Calu3 (cell line): ENCODE data around the gene SORCS1. TPM values are rescaled to one million over a fixed set of nuclear protein-coding genes. Genes with fewer than 3 reads are reported as not detected.
"Not testable (repeated sequence)": the region's sequence is repeated elsewhere in the genome, so short reads cannot be mapped to it uniquely, and the experiment has no call there.

Experiments used
- BruUV-seq: library from RNA; stranded (reverse); fragments of 400-500 nt; replicated peaks from 2 replicates; lab custom pipeline; 2021; lab: Mats Ljungman, UMichigan
- CTCF ChIA-PET: fragments of 300-600 bp; sonication (Branson Sonifier 250); formaldehyde crosslinking; loops from one replicate; lab custom pipeline; 2022; ENCODE audit warnings: antibody characterized with exemption; lab: Charles Lee
- DNase-seq: peaks from one replicate; pipeline ENCODE4 v3.0.0; 2022
- H3K27ac Mint-ChIP-seq: one replicate; pipeline ENCODE4 v1.8.0; 2022; ENCODE audit warnings: mixed read lengths; ENCODE audit not compliant: unreplicated experiment
- H3K27me3 Mint-ChIP-seq: one replicate; pipeline ENCODE4 v1.8.0; 2022; ENCODE audit warnings: mixed read lengths; ENCODE audit not compliant: unreplicated experiment
- H3K36me3 Mint-ChIP-seq: one replicate; pipeline ENCODE4 v1.8.0; 2022; ENCODE audit warnings: mild to moderate bottlenecking, moderate library complexity, mixed read lengths; ENCODE audit not compliant: insufficient read depth, unreplicated experiment
- H3K4me1 Mint-ChIP-seq: one replicate; pipeline ENCODE4 v1.8.0; 2022; ENCODE audit warnings: mild to moderate bottlenecking, low read depth, mixed read lengths; ENCODE audit not compliant: unreplicated experiment
- H3K4me3 Mint-ChIP-seq: one replicate; pipeline ENCODE4 v1.8.0; 2022; ENCODE audit warnings: mild to moderate bottlenecking, low read depth, moderate library complexity, mixed read lengths; ENCODE audit not compliant: unreplicated experiment
- H3K9me3 Mint-ChIP-seq: one replicate; pipeline ENCODE4 v1.8.0; 2022; ENCODE audit warnings: low read depth, mixed read lengths; ENCODE audit not compliant: unreplicated experiment
- intact Hi-C: fragments of 100-400 bp; cut with micrococcal nuclease; formaldehyde crosslinking; loops from one replicate; pipeline ENCODE4 v1.10.0; 2022; ENCODE audit not compliant: unreplicated experiment
- total RNA-seq: library from RNA; stranded (reverse); gene quantifications from 2 replicates; pipeline ENCODE4 v1.2.3, GENCODE V29; 2022
- TF ChIP-seq, protein P1 (sequence below): fragments of 200-600 bp; IDR thresholded peaks from one replicate; pipeline ENCODE4 v1.8.0; 2022; ENCODE audit warnings: antibody characterized with exemption; ENCODE audit not compliant: unreplicated experiment

SORCS1 gene
- total RNA-seq, 1 experiment from 2014 or later: not detected

DNA sequence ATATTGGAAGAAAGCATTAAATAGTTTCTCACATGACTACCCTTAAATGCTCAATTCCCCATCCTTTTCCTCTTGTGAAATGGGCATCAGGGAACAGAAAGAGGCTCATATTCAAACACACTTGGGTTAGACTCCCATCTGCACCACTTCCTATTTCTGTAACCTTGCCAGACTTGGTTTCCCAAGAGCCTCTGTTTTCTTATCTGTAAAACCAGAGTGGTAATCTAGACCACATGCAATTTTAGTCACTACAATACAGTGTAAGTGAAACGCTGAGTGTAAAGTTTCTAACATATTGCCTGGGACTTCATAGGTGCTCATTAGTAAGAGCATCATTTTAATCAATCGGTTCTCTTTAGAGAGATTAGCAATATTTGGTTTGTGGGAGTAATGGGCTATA lies 136.3 kb downstream of the SORCS1 start:
- CTCF ChIA-PET: no interaction called here
- Mint-ChIP-seq H3K27ac (no peak overlapping the region), H3K4me1 (no peaks in the 10 kb centered on the region), H3K4me3 (no peak overlapping the region), H3K27me3 (no peaks in the 10 kb centered on the region), H3K36me3 (no peaks in the 10 kb centered on the region), H3K9me3 (peaks cover 3% of the 10 kb centered on the region)
- no peak for DNase-seq
- BruUV-seq: no TSS peak
- intact Hi-C loops: no loop called here
- TF ChIP-seq, protein P1, sequence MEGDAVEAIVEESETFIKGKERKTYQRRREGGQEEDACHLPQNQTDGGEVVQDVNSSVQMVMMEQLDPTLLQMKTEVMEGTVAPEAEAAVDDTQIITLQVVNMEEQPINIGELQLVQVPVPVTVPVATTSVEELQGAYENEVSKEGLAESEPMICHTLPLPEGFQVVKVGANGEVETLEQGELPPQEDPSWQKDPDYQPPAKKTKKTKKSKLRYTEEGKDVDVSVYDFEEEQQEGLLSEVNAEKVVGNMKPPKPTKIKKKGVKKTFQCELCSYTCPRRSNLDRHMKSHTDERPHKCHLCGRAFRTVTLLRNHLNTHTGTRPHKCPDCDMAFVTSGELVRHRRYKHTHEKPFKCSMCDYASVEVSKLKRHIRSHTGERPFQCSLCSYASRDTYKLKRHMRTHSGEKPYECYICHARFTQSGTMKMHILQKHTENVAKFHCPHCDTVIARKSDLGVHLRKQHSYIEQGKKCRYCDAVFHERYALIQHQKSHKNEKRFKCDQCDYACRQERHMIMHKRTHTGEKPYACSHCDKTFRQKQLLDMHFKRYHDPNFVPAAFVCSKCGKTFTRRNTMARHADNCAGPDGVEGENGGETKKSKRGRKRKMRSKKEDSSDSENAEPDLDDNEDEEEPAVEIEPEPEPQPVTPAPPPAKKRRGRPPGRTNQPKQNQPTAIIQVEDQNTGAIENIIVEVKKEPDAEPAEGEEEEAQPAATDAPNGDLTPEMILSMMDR: no peak

DNA sequence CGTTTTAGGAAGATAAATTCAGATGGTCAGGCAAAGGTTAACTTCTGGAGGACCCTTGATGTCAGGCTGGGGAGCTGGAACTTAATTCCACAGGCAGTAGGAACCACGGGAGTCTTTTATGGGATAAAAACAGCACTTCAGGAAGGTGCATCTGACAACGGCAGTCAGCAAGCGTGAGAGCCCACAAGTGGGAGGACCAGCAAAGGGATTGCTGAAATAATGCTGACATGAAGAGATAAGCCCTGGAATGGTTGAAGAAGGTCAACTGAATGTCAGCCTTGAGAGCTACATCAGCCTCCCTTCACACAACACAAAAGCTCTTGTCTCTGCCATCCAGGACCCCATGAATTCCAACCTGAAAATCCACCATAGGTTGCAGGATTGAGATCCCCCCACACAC lies 138.8 kb downstream of the SORCS1 start:
- CTCF ChIA-PET: no interaction called here
- Mint-ChIP-seq H3K4me1 (no peaks in the 10 kb centered on the region), H3K27me3 (no peaks in the 10 kb centered on the region), H3K27ac (no peak overlapping the region), H3K36me3 (no peaks in the 10 kb centered on the region), H3K4me3 (no peak overlapping the region), H3K9me3 (no peaks in the 10 kb centered on the region)
- no peak for DNase-seq
- BruUV-seq: no TSS peak
- TF ChIP-seq, protein P1: no peak
- intact Hi-C loops: no loop called here

DNA sequence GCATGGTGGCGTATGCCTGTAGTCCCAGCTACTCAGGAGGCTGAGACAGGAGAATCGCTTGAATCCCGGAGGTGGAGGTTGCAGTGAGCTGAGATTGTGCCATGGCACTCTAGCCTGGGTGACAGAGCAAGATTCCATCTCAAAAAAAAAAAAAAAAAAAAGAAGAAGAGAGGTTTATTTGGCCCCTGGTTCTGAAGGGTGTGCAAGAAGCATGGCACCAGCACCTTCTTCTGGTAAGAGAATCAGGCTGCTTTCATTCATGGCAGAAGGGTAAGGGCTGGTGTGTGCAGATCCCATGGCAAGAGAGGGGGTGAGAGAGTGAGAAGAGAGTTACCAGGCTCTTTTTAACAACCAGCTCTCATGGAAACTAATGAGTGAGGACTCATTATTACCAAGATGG lies 140.5 kb downstream of the SORCS1 start:
- H3K36me3 Mint-ChIP-seq, H3K4me1 Mint-ChIP-seq, H3K27me3 Mint-ChIP-seq, DNase-seq, CTCF ChIA-PET, H3K9me3 Mint-ChIP-seq, BruUV-seq, intact Hi-C loops, H3K27ac Mint-ChIP-seq, H3K4me3 Mint-ChIP-seq: not testable (repeated sequence)

DNA sequence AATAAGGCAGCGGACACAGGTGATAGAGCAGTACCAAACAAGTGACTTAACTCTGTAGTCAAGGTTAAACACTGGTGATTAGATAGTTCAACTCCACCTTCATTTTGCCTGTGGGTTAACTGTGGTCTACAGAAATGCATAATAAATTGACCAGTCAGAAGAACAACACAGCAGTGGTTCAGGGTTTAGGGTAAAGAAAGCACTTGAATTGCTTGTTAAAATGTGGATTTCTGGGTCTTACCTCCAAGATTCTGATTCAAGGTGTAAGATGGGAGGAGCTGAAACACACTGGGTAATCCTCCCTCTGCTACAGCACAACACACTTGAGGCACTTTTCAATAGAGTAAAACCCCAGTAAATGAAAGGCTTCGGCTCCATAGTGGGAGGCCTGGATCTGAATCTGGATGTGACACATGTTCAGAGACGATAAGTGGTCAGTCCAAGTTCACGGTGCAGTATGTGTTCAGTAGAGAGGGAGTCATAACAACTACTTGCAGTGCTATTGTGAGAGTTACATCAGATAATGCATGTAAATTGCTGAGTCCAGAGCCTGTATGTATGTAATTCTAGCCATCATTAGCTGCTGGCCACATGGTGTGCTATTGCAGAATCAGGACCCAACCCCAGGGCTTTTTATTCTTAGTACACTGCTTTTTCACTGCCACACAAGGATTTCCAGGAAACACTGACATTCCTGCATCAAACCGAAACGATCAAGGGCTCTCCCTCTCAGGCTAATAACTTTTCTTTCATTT lies 141.7 kb downstream of the SORCS1 start:
- no peaks in the 10 kb centered on the region for H3K9me3 Mint-ChIP-seq
- CTCF ChIA-PET: no interaction called here
- no peaks in the 10 kb centered on the region for H3K27me3 Mint-ChIP-seq
- no TSS peak for BruUV-seq
- no peaks in the 10 kb centered on the region for H3K4me1 Mint-ChIP-seq
- no peaks in the 10 kb centered on the region for H3K36me3 Mint-ChIP-seq
- TF ChIP-seq, protein P1: no peak
- no peak for DNase-seq
- H3K4me3 Mint-ChIP-seq: no peak overlapping the region
- intact Hi-C loops: no loop called here
- H3K27ac Mint-ChIP-seq: no peak overlapping the region

DNA sequence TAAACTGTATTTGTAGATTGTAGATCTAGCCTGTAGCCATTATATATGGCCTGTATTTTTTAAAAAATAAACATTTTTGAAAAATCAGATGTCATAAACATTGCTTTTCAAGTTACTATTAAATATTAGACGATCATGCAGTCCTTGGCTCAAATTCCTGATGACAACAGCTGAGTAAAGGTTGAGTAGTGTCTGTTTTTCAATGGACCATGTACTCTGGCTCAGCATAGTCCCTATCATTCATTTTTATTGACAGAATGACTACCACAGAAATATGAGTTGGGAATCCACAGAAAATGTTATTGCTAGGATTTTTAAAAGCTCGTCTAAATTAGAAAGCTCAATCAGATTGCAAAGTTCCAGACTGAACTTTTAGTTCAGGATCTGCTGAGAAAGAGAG lies 145.4 kb downstream of the SORCS1 start:
- Mint-ChIP-seq H3K27ac (no peak overlapping the region), H3K36me3 (no peaks in the 10 kb centered on the region), H3K9me3 (no peaks in the 10 kb centered on the region), H3K4me3 (no peak overlapping the region), H3K4me1 (no peaks in the 10 kb centered on the region), H3K27me3 (no peaks in the 10 kb centered on the region)
- TF ChIP-seq, protein P1: no peak
- CTCF ChIA-PET: interaction anchor here (0.7 kb wide), 1 partner anchor 172 kb away, joined by 3 read pairs; no protein-coding TSS in a partner anchor
- intact Hi-C loops: no loop called here
- no TSS peak for BruUV-seq
- DNase-seq: no peak
